ENCODE data around the gene SMARCA4.
"Not testable (repeated sequence)": the region's sequence is repeated elsewhere in the genome, so short reads cannot be mapped to it uniquely, and the experiment has no call there.

SMARCA4 gene

GRCh38 chr19:11041194-11041593 is 80.4 kb downstream of the SMARCA4 start:
- no peak for DNase-seq

GRCh38 chr19:11041966-11042627 is 81.3 kb downstream of the SMARCA4 start:
- no peak for DNase-seq

GRCh38 chr19:11044431-11044830 is 83.6 kb downstream of the SMARCA4 start:
- no peak for DNase-seq

- DNase-seq = no peak
Measured at GRCh38 chr19:11045536-11045935, 84.7 kb downstream of the SMARCA4 start.

GRCh38 chr19:11046605-11047354 is 86.0 kb downstream of the SMARCA4 start:
- no peak for DNase-seq

GRCh38 chr19:11047866-11048265 is 87.0 kb downstream of the SMARCA4 start:
- no peak for DNase-seq

GRCh38 chr19:11050323-11051114 is 89.7 kb downstream of the SMARCA4 start:
- DNase-seq = no peak

GRCh38 chr19:11053817-11054195 is 93.0 kb downstream of the SMARCA4 start:
- no peak for DNase-seq

GRCh38 chr19:11054200-11054599 is 93.4 kb downstream of the SMARCA4 start:
- DNase-seq = no peak

GRCh38 chr19:11054628-11055027 is 93.8 kb downstream of the SMARCA4 start:
- DNase-seq = no peak

- DNase-seq = no peak
Measured at GRCh38 chr19:11058246-11059030, 97.6 kb downstream of the SMARCA4 start.

GRCh38 chr19:11059511-11060358 is 98.9 kb downstream of the SMARCA4 start:
- no peak for DNase-seq

- no peak for DNase-seq
Measured at GRCh38 chr19:11061952-11062351, 101.1 kb downstream of the SMARCA4 start.

- DNase-seq = no peak
Measured at GRCh38 chr19:11063434-11063833, 102.6 kb downstream of the SMARCA4 start.

GRCh38 chr19:11064831-11065303 is 104.0 kb downstream of the SMARCA4 start:
- DNase-seq = no peak

GRCh38 chr19:11066326-11066725 is 105.5 kb downstream of the SMARCA4 start:
- no peak for DNase-seq

- no peak for DNase-seq
Measured at GRCh38 chr19:11067356-11068113, 106.7 kb downstream of the SMARCA4 start.

- DNase-seq = no peak
Measured at GRCh38 chr19:11069561-11069960, 108.7 kb downstream of the SMARCA4 start.

- no peak for DNase-seq
Measured at GRCh38 chr19:11070123-11070522, 109.3 kb downstream of the SMARCA4 start.

GRCh38 chr19:11073568-11073967 is 112.7 kb downstream of the SMARCA4 start:
- DNase-seq = no peak

GRCh38 chr19:11076792-11077191 is 116.0 kb downstream of the SMARCA4 start:
- not testable (repeated sequence) for DNase-seq

Data from effector CD4-positive, alpha-beta T cell (primary cell).